Gastroesophageal sphincter (tissue), 4 donors: ENCODE results near the gene HADHB. TPM values are rescaled to one million over a fixed set of nuclear protein-coding genes. Genes with fewer than 3 reads are reported as not detected.
"Not testable (repeated sequence)": the region's sequence is repeated elsewhere in the genome, so short reads cannot be mapped to it uniquely, and the experiment has no call there.

ENCODE experiments used
- ATAC-seq: fragments of 150-250 bp; one replicate; pipeline ENCODE4 v1.9.1; 2016; ENCODE audit warnings: mild to moderate bottlenecking, moderate library complexity
- H3K27ac ChIP-seq, 4 donors: fragments of 200-600 bp; sonication (generic) in 3 of 4; 1 replicate in 3 of 4; 2 replicates in 1 of 4; pipeline ENCODE4 v1.5.1; 2016 to 2019
- H3K27me3 ChIP-seq: fragments of 200-600 bp; sonication (generic); one replicate; pipeline ENCODE4 v1.5.1; 2019
- H3K36me3 ChIP-seq, 2 donors: fragments of 200-600 bp; sonication (generic); one replicate each; pipeline ENCODE4 v1.5.1; 2019; ENCODE audit warnings: control low read depth in 1 of 2
- H3K4me1 ChIP-seq, 3 donors: fragments of 200-600 bp; sonication (generic); 1 replicate in 2 of 3; 2 replicates in 1 of 3; pipeline ENCODE4 v1.5.1; 2016 to 2019; ENCODE audit warnings: control low read depth in 2 of 3
- H3K4me3 ChIP-seq, 2 donors: fragments of 200-600 bp; sonication (generic); one replicate each; pipeline ENCODE4 v1.5.1; 2019; ENCODE audit warnings: mild to moderate bottlenecking in 1 of 2, moderate library complexity in 1 of 2
- H3K9me3 ChIP-seq, 3 donors: fragments of 200-600 bp; sonication (generic); one replicate each; pipeline ENCODE4 v1.5.1; 2017 to 2019; ENCODE audit warnings: control low read depth in 2 of 3
- CTCF ChIP-seq, 4 experiments: fragments of 200-600 bp in 2 of 4; fragments of 450-650 bp in 2 of 4; sonication (generic) in 1 of 4; IDR thresholded peaks; one replicate each; pipeline ENCODE4 v1.5.1; 2017 to 2019; ENCODE audit warnings: antibody characterized with exemption in 4 of 4, mild to moderate bottlenecking in 2 of 4, moderate library complexity in 2 of 4
- EP300 ChIP-seq: sonication (generic); formaldehyde crosslinking; IDR thresholded peaks from one replicate; pipeline ENCODE4 v1.6.1; 2017; ENCODE audit warnings: antibody characterized with exemption, mild to moderate bottlenecking
- POLR2A ChIP-seq, 2 donors: fragments of 450-650 bp; IDR thresholded peaks; one replicate each; pipeline ENCODE4 v1.6.1; 2017; ENCODE audit warnings: antibody characterized with exemption in 2 of 2, mild to moderate bottlenecking in 2 of 2, moderate library complexity in 1 of 2
- POLR2AphosphoS5 ChIP-seq: sonication (generic); formaldehyde crosslinking; IDR thresholded peaks from one replicate; pipeline ENCODE4 v1.6.1; 2017; ENCODE audit warnings: antibody characterized with exemption
- WGBS, 2 donors: methylation state at CpG; one replicate each; pipeline ENCODE4 v1.1.5; 2018; ENCODE audit warnings: low coverage in 1 of 2; 5-methylcytosine and 5-hydroxymethylcytosine counted together
- total RNA-seq, 4 donors: library from RNA; depleted of rRNA; stranded (reverse); fragments of >200 nt; gene quantifications; one replicate each; pipeline ENCODE4 v1.1.0, GENCODE V29; 2016

HADHB gene
- total RNA-seq, 4 donors from 2014 or later = 127 to 358 (median 218) TPM

GRCh38 chr2:26326514-26326913 is 81.8 kb downstream of the HADHB start:
- Histone ChIP-seq H3K4me1 (no peaks in the 10 kb centered on the region), H3K9me3 (no peaks in the 10 kb centered on the region), H3K36me3 (no peaks in the 10 kb centered on the region), H3K4me3 (no peak overlapping the region), H3K27ac (no peak overlapping the region), H3K27me3 (no peaks in the 10 kb centered on the region)
- no peak for ATAC-seq
- 100% methylated on average over 1 of the region's 1 CpG; no CpG with 5 or more reads in 1 of the 2 donors for WGBS, 2 donors
- TF ChIP-seq POLR2AphosphoS5 (no peak), CTCF (IDR thresholded peaks at IDR 0.05) (no peak), EP300 (no peak), POLR2A (IDR thresholded peaks at IDR 0.05) (no peak)

- Histone ChIP-seq H3K36me3 (no peaks in the 10 kb centered on the region), H3K4me3 (no peak overlapping the region), H3K9me3 (no peaks in the 10 kb centered on the region), H3K27me3 (no peaks in the 10 kb centered on the region), H3K4me1 (no peaks in the 10 kb centered on the region), H3K27ac (no peak overlapping the region)
- WGBS, 2 donors = 50 to 54% methylated on average over 4 to 5 of the region's 5 CpGs
- no peak for ATAC-seq
- TF ChIP-seq CTCF (IDR thresholded peaks at IDR 0.05) (no peak), POLR2AphosphoS5 (no peak), EP300 (no peak), POLR2A (IDR thresholded peaks at IDR 0.05) (no peak)
These were observed 82.8 kb downstream of the HADHB start for GRCh38 chr2:26327291-26328272.

GRCh38 chr2:26329083-26329482 is 84.3 kb downstream of the HADHB start:
- not testable (repeated sequence) for H3K27ac ChIP-seq, ATAC-seq, H3K36me3 ChIP-seq, H3K4me3 ChIP-seq, H3K27me3 ChIP-seq, H3K9me3 ChIP-seq, H3K4me1 ChIP-seq
- WGBS, 2 donors = 87 to 94% methylated on average over 4 of the region's 4 CpGs

GRCh38 chr2:26330114-26330549 is 85.4 kb downstream of the HADHB start:
- TF ChIP-seq POLR2A (IDR thresholded peaks at IDR 0.05) (no peak), POLR2AphosphoS5 (no peak), CTCF (IDR thresholded peaks at IDR 0.05) (peak; percentile 76 to 90 (median 85))
- Histone ChIP-seq H3K9me3 (no peaks in the 10 kb centered on the region), H3K36me3 (no peaks in the 10 kb centered on the region), H3K4me1 (peaks cover 0 to 2% (median 0%) of the 10 kb centered on the region in 3 donors), H3K27ac (no peak overlapping the region), H3K4me3 (no peak overlapping the region), H3K27me3 (no peaks in the 10 kb centered on the region)
- 0% methylated on average over 6 to 7 of the region's 7 CpGs for WGBS, 2 donors
- ATAC-seq = peak; percentile 91

GRCh38 chr2:26330604-26331003 is 85.9 kb downstream of the HADHB start:
- WGBS, 2 donors = 90 to 94% methylated on average over 2 to 3 of the region's 3 CpGs
- no peak overlapping the region for H3K4me3 ChIP-seq
- H3K36me3 ChIP-seq = no peaks in the 10 kb centered on the region
- no peak for TF ChIP-seq POLR2AphosphoS5
- no peak for TF ChIP-seq CTCF (IDR thresholded peaks at IDR 0.05)
- no peak for TF ChIP-seq EP300
- no peak for TF ChIP-seq POLR2A (IDR thresholded peaks at IDR 0.05)
- peaks cover 0 to 5% (median 0%) of the 10 kb centered on the region in 3 donors for H3K4me1 ChIP-seq
- no peaks in the 10 kb centered on the region for H3K27me3 ChIP-seq
- no peaks in the 10 kb centered on the region for H3K9me3 ChIP-seq
- no peak overlapping the region for H3K27ac ChIP-seq
- no peak for ATAC-seq

GRCh38 chr2:26331321-26331720 is 86.6 kb downstream of the HADHB start:
- WGBS, 2 donors = 96 to 100% methylated on average over 4 to 5 of the region's 8 CpGs
- not testable (repeated sequence) for ATAC-seq, H3K27ac ChIP-seq, H3K4me1 ChIP-seq, H3K4me3 ChIP-seq, H3K27me3 ChIP-seq, H3K36me3 ChIP-seq, H3K9me3 ChIP-seq
